Tibial artery (tissue), 4 donors: ENCODE measurements around the gene ERF.

ENCODE experiments used
- DNase-seq, 2 donors: peaks; one replicate each; pipeline ENCODE4 v3.0.0-alpha.2; 2019
- H3K27ac ChIP-seq, 2 donors: fragments of 200-600 bp; sonication (generic) in 1 of 2; 1 replicate in 1 of 2; 2 replicates in 1 of 2; pipeline ENCODE4 v1.5.1; 2018 to 2019; ENCODE audit warnings: mild to moderate bottlenecking in 1 of 2
- H3K27me3 ChIP-seq, 2 donors: fragments of 200-600 bp; sonication (generic) in 1 of 2; one replicate each; pipeline versions ENCODE4 v1.5.1 to v1.6.0; 2016 to 2019
- H3K36me3 ChIP-seq, 3 donors: fragments of 200-600 bp; sonication (generic) in 2 of 3; one replicate each; pipeline ENCODE4 v1.5.1; 2016 to 2019; ENCODE audit warnings: mild to moderate bottlenecking in 2 of 3
- H3K4me1 ChIP-seq, 4 donors: fragments of 200-600 bp; sonication (generic) in 2 of 4; 1 replicate in 3 of 4; 2 replicates in 1 of 4; pipeline ENCODE4 v1.5.1; 2016 to 2019
- H3K4me3 ChIP-seq, 2 donors: fragments of 200-600 bp; sonication (generic) in 1 of 2; 1 replicate in 1 of 2; 2 replicates in 1 of 2; pipeline ENCODE4 v1.5.1; 2018 to 2019; ENCODE audit warnings: mild to moderate bottlenecking in 2 of 2
- H3K9me3 ChIP-seq, 3 donors: fragments of 200-600 bp; sonication (generic) in 1 of 3; one replicate each; pipeline ENCODE4 v1.5.1; 2016 to 2019
- intact Hi-C: fragments of 100-400 bp; cut with DNase I; formaldehyde crosslinking; loops from one replicate; pipeline ENCODE4 v1.15.0; 2023; ENCODE audit warnings: low total_unique reads
- TF ChIP-seq, protein P1 (sequence below), 2 experiments: fragments of 200-600 bp in 1 of 2; fragments of 450-650 bp in 1 of 2; IDR thresholded peaks; one replicate each; pipeline ENCODE4 v1.5.1; 2017 to 2019; ENCODE audit warnings: antibody characterized with exemption in 2 of 2, mild to moderate bottlenecking in 1 of 2, moderate library complexity in 1 of 2

The ERF gene

DNA sequence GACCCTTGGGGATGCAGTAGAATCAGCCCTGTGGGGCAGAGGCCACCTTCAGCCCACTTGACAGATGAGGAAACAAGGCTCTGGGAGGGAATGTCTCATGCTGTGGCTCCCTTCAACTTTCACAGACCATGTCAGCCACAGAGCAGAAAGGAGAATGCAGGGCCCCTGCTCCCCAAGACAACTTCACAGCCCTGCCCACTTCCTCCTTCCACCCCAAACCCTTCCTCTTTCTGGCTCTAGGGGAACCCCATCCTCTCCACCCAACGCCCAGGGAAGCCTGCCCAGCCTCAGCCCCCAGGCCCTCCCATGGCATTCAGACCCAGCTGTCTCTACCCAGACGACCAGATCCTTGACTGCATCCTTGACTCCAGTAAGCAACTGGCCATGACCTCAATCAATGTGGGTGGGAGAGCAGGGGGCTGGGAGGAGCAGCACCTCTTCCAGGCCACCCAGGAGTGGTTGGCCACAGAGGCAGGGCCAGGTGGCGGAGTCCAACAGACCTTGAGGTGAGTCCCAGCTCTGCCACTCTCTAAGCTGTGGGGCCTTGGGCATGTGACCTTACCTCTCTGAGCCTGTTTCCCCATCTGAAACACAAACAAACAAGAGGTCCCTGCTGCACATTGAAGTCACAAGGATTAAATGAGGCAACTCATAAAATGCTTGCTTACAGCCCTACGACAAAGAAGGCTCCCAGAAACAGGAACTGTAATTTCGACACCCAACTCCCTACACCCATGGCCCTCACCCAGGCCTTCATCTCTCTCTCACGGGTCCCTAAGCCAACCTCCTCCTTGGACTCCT lies 53.2 kb downstream of the ERF start:
- Histone ChIP-seq H3K9me3 (no peaks in the 10 kb centered on the region), H3K4me1 (peaks cover 0 to 7% (median 0%) of the 10 kb centered on the region in 4 donors), H3K27me3 (no peaks in the 10 kb centered on the region), H3K4me3 (no peak overlapping the region), H3K27ac (no peak overlapping the region), H3K36me3 (peaks cover 38 to 100% (median 91%) of the 10 kb centered on the region in 3 donors)
- intact Hi-C loops: no loop called here
- peak in 1 of 2 donors; percentile 73 for DNase-seq
- TF ChIP-seq, protein P1, sequence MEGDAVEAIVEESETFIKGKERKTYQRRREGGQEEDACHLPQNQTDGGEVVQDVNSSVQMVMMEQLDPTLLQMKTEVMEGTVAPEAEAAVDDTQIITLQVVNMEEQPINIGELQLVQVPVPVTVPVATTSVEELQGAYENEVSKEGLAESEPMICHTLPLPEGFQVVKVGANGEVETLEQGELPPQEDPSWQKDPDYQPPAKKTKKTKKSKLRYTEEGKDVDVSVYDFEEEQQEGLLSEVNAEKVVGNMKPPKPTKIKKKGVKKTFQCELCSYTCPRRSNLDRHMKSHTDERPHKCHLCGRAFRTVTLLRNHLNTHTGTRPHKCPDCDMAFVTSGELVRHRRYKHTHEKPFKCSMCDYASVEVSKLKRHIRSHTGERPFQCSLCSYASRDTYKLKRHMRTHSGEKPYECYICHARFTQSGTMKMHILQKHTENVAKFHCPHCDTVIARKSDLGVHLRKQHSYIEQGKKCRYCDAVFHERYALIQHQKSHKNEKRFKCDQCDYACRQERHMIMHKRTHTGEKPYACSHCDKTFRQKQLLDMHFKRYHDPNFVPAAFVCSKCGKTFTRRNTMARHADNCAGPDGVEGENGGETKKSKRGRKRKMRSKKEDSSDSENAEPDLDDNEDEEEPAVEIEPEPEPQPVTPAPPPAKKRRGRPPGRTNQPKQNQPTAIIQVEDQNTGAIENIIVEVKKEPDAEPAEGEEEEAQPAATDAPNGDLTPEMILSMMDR (IDR thresholded peaks at IDR 0.05): no peak

GRCh38 chr19:42200116-42200715 lies 54.7 kb downstream of the ERF start:
- Histone ChIP-seq H3K27ac (no peak overlapping the region), H3K36me3 (peaks cover 37 to 92% (median 77%) of the 10 kb centered on the region in 3 donors), H3K4me1 (peaks cover 0 to 7% (median 0%) of the 10 kb centered on the region in 4 donors), H3K9me3 (no peaks in the 10 kb centered on the region), H3K4me3 (no peak overlapping the region), H3K27me3 (no peaks in the 10 kb centered on the region)
- intact Hi-C loops: no loop called here
- TF ChIP-seq, protein P1 (IDR thresholded peaks at IDR 0.05): no peak
- no peak for DNase-seq

GRCh38 chr19:42199440-42200115 lies 55.4 kb downstream of the ERF start:
- DNase-seq: peak in 1 of 2 donors; percentile 55
- intact Hi-C loops: no loop called here

DNA sequence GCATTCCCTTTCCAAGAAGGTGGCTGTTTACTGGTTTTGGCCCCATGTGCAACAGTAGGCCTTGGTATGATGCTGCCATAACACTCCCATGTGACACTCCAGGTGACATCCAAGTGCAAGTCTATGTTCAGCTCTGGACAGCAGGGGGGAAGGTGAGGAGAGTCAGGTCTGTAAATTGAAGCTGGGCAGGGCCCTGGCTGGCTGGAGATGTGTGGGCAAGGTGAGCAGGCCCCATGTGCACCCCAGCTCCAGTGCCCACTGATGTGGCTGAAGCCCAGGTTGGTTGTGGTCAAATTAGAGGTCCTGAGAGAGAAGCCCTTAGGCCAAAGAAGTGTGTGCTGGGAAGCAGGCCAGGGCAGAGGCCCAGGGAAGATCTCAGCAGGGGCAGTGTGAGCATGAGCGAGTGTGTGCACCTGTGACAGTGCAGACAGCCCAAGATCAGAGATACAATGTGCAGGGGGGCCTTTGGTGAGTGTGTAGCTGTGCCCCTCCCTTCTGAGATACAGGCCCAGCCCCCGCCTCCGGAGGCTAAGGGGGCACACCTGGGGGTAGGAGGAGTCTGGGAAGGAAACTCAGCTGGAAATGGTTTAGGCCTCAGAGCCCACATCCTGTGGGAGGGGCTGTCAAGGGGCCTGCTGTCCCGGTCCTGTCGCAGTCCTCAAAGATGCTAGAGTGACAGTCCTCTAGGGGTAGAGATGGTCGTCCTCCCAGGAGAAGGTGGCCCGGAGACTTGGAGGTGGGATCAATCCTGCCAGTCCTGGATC lies 56.1 kb downstream of the ERF start:
- no peak for DNase-seq
- TF ChIP-seq, protein P1 (IDR thresholded peaks at IDR 0.05): no peak
- Histone ChIP-seq H3K27ac (no peak overlapping the region), H3K27me3 (no peaks in the 10 kb centered on the region), H3K4me3 (no peak overlapping the region), H3K4me1 (peaks cover 0 to 7% (median 0%) of the 10 kb centered on the region in 4 donors), H3K36me3 (peaks cover 31 to 79% (median 63%) of the 10 kb centered on the region in 3 donors), H3K9me3 (no peaks in the 10 kb centered on the region)
- intact Hi-C loops: no loop called here

More at GRCh38 chr19:42199440-42200115, 55.4 kb downstream of the ERF start:
- no peak overlapping the region for H3K27ac ChIP-seq
- no peak overlapping the region for H3K4me3 ChIP-seq
- no peaks in the 10 kb centered on the region for H3K9me3 ChIP-seq
- peaks cover 37 to 86% (median 70%) of the 10 kb centered on the region in 3 donors for H3K36me3 ChIP-seq
- TF ChIP-seq, protein P1 (IDR thresholded peaks at IDR 0.05): no peak
- H3K27me3 ChIP-seq: no peaks in the 10 kb centered on the region
- H3K4me1 ChIP-seq: peaks cover 0 to 7% (median 0%) of the 10 kb centered on the region in 4 donors
